Renal cortical epithelial cell (primary cell): ENCODE results near the gene PPP2R5C. TPM values are rescaled to one million over a fixed set of nuclear protein-coding genes. Genes with fewer than 3 reads are reported as not detected.

Experiments
- DNase-seq: peaks from one replicate; pipeline ENCODE4 v3.0.0-alpha.2; 2011; ENCODE audit warnings: low read depth
- total RNA-seq: library from RNA; depleted of rRNA; stranded (reverse); fragments of >200 nt; gene quantifications from 2 replicates; pipeline ENCODE4 v1.2.3, GENCODE V29; 2014

PPP2R5C gene
- total RNA-seq, 1 donor from 2014 or later: 96.9 TPM

DNA sequence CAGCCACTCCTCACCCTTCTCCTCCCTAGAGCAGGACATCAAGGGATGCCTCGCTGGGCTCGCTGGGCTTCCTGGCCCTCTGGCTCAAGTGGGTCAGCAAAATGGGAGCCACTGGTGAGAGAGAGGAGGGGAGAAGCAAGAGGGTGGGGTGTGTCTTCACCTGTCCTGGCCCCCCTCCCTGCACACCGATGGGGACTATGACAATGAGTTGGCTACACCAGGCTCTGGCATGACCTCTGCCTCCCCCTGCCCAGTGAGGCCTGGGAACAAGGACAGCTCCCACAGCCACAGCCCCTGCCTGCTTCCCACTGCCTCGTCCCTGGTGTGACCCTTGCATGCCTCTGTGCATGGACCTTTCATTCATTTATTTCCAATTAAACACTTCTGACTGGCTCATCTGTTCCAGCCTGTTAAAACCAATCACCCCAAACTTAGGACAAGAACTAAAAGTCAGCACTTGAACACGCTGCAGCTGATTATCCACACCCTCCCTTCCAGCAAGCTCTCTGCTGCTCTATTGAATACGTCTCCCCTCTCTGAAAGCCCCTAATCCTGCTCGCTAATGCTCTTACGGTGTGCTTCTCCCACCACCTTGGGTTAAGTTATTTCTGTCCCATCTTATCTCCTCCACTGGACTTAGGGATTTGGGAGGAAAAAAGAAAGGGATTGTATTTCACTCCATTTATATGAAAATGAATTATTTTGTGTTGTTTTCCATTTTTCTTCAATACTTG lies 5.8 kb upstream of the PPP2R5C start:
- DNase-seq: no peak

DNA sequence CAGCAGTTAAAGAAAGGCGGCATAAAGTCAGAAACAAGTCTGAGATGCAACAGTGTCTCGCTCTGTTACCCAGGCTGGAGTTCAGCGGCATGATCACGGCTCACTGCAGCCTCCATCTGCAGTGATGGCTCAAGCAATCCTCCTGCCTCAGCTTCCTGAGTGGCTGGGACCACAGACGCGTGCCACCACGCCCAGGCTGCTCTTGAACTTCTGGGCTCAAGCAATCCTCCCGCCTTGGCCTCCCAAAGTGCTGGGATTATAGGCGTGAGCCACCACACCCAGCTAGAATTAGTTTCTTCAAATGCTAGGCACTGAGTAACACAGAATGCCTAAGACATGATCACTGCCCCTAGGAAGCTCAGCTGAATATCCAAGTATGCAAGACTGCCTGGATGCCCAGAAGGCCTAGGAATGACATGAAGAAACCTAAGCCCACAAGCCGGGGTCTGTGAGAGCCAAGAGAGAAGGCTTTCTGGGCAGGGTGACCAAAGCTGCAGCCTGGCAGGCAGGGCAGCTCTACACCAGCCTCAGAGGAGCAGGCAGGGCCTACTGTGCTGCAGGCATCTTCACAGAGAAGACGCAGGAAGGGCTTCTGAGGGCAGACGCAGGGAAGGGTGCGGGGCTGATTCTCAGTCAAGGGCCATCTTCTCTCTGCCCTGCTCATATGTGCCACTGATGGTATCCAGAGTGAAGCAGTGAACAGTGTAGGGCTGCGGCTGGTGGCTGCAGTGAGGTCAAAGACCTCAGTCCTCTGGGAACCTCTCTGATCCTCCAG lies 4.3 kb upstream of the PPP2R5C start:
- no peak for DNase-seq

DNA sequence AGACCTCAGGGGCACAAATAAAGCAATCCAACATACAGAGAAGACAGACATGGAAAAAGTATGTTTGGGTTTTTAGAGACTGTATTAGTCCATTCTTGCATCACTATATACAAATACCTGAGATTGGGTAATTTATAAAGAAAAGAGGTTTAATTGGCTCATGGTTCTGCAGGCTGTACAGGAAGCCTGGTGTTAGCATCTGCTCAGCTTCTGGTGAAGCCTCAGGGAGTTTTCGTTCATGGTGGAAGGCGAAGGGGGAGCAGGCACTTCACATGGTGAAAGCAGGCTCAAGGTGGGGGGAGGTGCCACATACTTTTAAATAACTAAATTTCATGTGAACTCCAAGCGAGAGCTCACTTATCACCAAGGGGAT lies 3.7 kb upstream of the PPP2R5C start:
- DNase-seq: no peak

DNA sequence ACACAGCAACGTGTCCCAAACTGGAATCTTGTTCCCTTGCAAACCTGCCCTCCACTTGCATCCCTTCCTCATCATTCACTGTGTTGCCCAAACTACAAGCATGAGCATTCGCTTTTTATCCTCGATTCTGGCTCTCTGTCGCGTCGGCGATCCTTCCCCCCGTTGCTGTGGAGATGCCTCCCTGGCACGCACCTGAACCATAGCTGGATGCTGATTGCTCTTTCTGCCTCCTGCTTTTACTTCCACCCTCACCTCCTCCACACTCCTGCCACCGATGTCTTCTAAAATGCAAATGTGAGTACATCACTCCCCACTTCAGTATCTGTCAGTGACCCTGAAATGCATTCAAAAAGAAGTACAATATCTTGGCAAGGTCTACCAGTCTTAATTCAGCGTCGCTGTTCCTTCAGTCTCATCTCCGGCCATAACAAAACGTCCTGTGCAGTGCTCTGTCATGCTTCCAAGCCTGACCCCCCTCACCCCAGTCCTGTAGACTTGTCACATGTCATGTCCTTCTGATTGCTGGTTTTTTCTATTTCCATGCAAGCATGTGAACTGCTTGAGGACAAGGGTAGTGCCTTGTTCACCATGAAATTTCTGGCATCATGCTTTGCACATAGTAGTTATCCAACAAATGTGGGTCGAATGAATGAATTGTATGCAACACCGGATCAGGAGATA lies 2.5 kb upstream of the PPP2R5C start:
- DNase-seq: no peak

DNA sequence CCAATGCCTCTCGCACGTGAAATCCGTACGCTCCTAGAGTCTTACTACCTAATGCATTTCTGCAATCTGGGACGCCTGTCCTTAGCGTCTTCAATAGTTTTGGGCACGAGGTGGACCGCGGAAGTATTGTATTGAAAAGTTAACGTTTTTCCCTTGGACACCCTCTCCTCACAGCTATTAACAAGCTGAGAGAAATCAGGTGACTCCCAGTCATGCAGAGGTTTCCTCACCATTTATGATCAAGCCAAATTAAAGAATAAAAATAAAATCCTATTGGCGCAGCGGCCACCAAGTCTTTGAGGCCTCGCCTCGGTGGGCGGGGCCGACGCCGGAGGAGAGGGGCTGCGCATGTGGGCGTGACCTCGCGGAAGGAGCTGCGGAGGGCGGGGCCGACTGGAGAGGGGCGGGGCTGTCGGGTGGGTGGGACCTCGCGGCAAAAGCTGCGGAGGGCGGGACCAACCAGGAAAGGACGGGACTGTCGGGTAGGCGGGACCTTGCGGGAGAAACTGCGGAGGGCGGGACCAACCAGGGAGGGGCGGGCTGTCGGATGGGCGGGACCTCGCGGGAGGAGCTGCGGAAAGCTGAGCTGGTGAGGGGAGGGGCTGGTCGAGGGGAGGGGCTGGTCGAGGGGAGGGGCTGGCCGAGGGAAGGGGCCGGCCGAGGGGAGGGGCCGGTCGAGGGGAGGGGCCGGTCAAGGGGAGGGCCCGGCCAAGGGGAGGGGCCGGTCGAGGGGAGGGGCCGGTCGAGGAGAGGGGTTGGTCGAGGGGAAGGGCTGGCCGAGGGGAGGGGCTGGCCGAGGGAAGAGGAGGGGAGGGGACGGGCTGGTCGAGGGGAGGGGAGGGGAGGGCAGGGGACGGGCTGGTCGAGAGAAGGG lies 1.1 kb upstream of the PPP2R5C start:
- DNase-seq: peak; percentile 90

DNA sequence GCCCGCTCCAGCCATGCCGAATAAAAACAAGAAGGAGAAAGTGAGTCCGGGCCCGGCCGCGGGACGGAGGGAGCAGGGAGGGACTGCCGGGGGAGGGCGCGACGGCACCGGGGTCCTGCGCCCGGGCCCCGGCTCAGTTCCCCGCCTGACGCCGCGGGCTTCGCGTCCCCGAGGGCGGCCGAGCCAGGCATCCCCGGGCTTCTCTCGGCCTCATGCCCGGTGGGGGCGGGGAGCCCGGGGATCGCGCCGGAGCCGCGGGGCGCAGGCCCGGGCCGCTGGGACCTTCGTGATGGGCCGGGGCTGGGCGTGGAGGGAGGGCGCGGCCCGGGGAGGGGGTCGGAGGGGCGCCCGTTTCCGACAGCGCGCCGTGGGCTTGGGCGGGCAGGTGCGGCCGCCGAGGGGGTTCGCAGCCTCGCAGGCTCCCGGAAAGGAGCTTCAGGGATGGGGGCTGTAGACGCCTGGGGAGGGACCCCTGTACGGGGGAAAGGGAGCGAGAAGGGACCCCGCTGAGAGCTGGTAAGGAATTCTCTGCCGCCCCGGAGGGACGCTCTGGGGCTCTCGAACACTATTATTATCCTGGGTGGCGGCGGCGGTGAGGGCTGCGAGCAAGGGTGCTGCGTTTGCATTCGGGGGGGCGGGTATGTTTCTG lies 496 bp downstream of the PPP2R5C start:
- DNase-seq: no peak

DNA sequence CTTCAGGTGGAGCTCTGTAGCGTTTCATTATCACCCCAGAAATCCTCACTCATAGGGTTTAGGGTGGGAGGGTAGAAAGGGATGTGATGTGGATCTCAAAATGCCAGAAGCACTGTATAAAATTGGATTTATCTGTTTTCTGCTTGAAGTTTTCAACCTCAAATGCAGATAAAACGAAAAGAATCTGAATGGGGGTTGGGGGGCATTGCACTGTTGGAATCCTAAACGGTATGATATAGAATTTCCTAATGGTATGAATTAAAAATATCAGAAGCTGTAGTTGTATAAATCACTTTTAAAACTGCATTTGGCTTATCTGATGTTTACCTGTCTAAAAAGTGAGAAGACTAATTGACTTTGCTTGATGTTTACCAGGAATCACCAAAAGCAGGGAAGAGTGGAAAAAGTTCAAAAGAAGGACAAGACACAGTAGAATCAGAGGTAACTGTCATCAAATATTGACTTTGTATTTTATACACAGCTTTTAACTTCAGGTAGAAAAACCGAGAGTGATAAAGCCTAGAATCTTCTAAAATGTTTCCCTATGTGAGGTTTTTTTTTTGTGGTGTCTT lies 1.1 kb downstream of the PPP2R5C start:
- DNase-seq: no peak

DNA sequence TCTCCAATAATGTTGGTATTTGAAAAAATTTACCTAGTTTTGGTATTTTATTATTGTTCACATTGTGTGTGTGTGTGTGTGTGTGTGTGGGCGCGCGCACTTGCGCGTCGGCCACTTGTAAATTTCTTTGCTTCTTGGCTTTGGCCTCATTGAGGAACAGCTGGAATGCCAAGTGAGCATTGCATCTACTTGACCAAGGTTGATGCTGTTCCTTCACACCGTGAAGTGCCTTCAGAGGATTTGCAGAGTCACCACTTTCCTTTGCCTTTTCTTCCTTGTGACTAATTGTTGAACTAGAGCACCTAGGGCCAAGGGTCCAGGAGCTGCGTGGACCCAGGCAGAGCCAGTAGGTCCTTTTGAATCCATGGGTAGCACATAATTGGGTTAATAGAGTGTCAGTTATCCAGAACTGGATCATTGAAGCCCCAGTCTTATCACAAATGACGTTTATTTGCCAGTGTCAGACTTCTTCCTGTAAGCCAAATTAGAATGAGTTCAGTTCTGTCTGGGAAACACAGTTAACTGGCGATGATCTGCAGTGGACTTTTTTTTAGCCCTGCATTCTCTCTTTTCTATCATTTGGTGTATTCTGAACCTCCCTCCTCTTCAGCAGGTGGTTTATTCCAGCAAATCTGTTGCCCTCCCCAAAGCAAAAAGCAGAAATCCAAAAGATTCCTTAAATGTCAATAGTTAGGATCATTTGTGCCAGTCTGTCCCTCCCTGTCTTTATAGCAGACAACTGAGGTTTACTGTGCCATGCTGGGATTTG lies 2.6 kb downstream of the PPP2R5C start:
- DNase-seq: no peak

DNA sequence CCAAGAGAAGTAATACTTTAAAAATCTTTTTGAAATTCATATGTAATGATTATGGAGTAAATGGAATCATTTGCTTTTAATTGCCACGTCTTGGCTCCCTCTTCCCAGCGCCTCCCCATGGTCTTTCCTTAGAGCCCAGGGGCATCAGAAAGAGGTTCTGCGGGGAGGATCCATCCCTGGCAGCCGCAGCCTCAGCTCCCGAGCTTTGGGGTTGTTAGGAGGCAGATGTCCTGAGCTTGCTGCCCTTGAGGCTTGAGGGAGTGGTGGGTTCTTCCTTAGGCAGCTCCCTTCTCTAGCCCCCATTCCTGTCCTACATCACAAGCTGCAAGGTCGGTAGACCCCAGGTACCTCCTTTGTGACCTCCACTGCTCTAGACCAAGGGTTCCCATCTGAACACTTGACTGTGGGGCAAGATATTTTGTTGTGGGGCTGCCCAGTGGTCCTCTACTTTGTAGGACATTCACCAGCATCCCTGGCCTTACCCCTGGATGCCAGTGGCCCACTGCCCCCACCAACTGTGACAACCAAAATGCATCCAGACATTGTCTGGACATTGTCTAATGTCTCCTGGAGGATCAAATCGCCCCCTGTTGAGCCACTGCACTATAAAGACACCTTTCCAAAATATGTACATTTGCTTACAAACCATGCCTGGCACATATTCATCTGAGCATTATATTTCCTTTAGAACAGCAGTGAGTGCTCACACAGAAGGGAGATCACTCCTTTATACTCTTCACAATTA lies 6.3 kb downstream of the PPP2R5C start:
- no peak for DNase-seq

DNA sequence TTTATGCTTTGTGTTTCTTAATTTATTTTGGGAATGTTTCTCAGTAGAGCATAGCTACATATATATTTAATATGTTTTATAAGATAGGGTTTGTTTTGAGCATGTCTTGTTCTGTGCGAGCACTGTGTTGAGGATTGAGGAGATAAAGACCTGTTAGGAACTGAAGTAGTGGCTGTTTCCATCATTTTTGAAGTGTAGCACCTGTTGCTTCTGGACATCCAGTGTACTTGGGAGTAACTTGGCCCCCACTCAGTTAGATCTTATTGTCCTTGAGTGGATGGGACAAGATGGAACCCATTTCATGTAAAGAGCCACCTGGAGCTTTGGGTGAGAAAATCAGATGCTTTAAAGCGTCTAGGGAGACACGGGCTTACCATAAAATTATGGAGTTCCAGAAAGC lies 8.7 kb downstream of the PPP2R5C start:
- DNase-seq: no peak

DNA sequence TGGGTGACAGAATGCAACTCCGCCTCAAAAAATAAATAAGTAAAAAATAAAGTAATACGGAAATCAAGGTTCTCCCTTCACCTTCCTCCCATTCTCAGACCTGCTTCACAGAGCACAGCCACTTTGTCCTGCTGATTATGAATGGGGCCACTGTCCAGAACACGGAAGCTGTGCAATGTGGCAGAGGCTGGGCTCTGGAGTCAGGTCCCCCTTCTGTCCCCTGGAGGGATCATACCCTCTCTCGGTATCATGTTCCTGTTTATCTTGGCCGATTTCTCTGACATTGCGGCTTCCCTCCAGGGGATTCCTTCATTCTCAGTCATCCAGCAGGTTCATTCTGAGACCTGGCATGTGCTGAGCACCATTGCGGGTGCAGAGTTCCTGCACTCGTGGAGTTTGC lies 11.3 kb downstream of the PPP2R5C start:
- DNase-seq: no peak

DNA sequence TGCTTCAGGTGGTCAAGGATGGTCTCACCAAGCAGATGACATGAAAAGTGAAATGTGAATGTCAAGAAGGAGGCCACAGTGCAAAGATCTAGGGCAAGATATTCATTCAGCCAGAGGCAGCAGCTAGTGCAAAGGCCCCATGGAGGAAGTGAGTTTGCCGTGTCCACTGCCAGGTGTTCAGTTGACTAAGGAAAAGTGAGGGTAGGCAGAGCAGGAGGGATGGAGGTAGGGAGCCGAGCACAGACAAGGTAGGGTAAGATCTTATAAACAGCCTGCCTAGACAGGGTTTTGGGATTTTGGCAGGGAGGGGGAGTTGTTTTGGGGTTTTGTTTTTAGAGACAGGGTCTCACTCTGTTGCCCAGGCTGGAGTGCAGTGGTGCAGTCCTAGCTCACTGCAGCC lies 11.9 kb downstream of the PPP2R5C start:
- DNase-seq: no peak

DNA sequence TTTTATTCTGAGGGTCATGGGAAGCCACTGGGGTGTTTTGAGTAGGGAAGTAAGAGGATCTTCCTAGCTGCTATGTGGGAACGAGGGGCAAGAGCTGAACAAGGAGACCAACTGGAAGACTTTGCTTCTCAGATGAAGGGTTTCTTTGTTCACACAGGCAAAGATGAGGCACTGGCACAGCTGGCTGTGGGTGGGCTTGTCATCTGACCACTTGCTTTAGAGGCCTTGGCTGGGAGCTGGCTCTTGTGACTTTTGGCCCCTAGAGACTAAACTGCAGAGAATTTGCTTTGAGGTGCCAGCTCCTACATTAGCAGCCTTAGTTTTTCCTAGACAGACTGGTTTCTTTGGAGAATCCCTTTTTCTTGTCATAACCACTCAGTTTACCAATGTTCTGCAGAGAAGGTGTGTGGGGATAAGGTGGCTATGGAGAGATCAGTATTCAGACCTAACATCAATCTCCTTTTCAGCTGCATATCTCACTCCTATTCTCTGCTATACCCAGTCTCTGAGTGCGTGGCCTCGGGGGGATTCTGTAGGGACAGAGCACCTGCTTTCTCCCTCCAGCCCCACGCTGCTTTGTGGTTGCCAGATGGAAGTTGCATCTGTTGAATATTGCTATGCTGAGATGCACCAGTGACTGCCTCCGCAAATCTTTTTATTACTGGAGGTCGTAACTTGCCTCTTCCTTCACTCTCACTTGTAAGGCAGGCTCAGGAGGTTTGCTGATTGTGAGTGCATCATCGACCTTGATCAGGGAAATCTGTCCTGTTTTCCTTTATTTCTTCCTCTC lies 12.7 kb downstream of the PPP2R5C start:
- DNase-seq: no peak

DNA sequence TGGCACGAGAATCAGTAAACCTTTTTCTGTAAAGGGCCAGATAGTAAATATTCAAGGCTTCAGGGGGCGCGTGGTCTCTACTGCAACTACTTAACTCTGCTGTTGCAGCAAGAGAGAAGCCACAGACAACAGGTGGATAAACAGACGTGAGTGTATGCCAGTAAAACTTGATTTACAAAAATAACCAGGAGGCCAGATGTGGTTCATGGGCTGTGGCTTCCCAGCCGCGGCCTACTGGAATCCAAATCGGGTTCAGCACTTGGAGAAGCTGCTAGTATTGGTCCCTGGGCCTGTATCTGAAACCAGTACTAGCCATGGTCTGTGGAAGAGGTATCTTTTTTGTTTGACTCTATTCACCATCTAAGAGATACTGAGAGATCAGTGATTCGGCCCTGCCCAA lies 13.3 kb downstream of the PPP2R5C start:
- no peak for DNase-seq

DNA sequence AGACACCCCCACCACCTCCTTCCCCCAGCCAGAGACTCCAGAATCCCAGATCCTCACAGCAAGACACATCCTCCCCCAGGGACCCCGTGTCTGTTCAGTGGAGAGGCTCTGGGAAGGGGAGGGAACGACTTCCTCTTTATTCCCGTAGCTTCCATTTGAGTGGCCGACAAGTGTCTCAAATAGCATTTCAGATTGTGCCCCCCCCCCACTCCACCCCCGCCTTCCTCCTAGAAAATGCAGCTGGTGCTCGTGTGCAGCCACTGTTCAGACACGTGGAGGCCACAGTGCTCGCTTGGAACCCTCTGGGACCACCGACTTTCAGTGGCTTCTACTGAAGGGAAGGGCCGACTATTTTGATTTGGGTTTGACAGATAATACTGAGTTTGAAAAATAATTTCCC lies 14.3 kb downstream of the PPP2R5C start:
- no peak for DNase-seq

DNA sequence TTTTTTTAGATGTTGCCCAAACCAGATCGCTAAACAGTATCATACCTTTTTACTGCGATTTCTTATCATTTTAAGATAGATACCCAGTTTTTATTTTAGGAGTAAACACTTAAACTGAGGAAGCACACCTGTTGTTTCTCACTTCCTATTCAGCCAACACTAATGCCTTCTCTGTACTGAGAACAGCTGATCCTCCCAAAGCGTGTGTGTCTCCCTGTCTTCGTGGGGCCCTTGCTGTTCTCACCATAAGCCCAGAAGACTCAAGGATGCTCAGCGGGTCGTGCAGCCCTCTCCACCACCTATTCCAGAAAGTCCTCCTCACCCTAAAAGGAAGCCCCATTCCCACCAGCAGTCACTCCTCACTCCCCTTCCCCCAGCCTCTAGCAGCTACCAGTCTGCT lies 14.8 kb downstream of the PPP2R5C start:
- no peak for DNase-seq

DNA sequence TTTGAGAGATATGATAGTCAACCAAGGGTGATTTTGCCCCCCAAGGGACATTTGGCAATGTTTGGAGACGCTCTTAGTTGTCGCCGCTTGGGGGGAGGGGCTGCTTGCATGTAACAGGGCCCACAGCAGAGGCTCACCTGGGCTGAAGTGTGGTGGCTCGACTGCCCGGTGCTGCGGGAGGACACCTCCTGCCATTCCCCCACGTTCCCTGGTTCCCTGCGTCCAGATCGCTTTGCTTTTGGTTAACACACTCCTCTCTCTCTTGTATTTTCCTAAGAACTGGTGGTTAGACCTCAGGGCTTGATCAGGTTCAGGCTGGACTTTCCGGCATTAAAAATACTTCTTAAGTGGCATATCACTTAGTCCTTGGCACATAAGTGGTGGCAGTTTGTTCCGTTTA lies 18.9 kb downstream of the PPP2R5C start:
- peak; percentile 10 for DNase-seq

DNA sequence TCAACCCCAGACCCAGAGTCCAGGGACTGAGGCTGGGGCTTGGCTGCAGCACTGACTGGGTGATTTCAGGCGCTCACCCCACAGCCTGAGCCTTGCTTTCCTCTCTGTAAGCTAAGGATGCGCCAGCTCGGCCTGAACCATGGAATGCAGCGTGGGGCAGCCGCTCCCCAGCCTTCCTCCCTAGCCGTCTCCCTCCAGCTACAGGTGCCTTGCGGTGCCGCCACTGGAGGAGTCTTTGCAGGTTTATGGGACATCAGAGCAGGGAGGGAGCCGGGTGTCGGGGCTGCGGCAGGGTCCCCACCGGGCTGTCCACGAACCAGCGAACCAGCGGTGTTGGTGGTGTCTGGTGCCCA lies 19.4 kb downstream of the PPP2R5C start:
- no peak for DNase-seq
